HCT116 (cell line): Measurements from ENCODE around the gene ALDH1L2. TPM values are rescaled to one million over a fixed set of nuclear protein-coding genes. Genes with fewer than 3 reads are reported as not detected.

Experiments used
- ATAC-seq: fragments of 200-7000 bp; cut with Tn5 transposase; 2 replicates; pipeline ENCODE4 v1.9.1; 2020; ENCODE audit warnings: mild to moderate bottlenecking, moderate library complexity
- BruUV-seq: library from RNA; stranded (reverse); fragments of 400-500 nt; replicated peaks from 2 replicates; lab custom pipeline; 2021; lab: Mats Ljungman, UMichigan
- CTCF ChIA-PET: fragments of 300-600 bp; sonication (Branson Sonifier 250); formaldehyde crosslinking; loops from one replicate; lab custom pipeline; 2021; ENCODE audit warnings: antibody characterized with exemption; lab: Charles Lee
- POLR2A ChIA-PET: fragments of 300-600, 350-600 bp; sonication (Branson Sonifier 250); formaldehyde crosslinking; loops from one replicate; lab custom pipeline; 2021; ENCODE audit warnings: antibody characterized with exemption; lab: Charles Lee
- RAD21 ChIA-PET, 2 experiments: fragments of 300-600 bp; sonication (Branson Sonifier 250); formaldehyde crosslinking; loops; one replicate each; lab custom pipeline; 2023; ENCODE audit warnings: low total read pairs in 2 of 2; ENCODE audit not compliant: uncharacterized antibody in 2 of 2, unreplicated experiment in 2 of 2, low non-redundant PET in 1 of 2; lab: Charles Lee
- DNase-seq: peaks from one replicate; pipeline ENCODE4 v3.0.0-alpha.2; 2010; ENCODE audit warnings: low read depth, low spot score
- H2AFZ ChIP-seq: fragments of 200-600 bp; shearing (Covaris generic), sonication (generic); 2 replicates; pipeline ENCODE4 v1.6.1; 2017; ENCODE audit warnings: low read depth, mixed run types, mixed read lengths, antibody characterized with exemption, low read length; ENCODE audit not compliant: poor library complexity, severe bottlenecking
- H3K27ac ChIP-seq: 2 replicates; pipeline ENCODE4 v1.5.1; 2012; ENCODE audit warnings: low read depth, low read length
- H3K27me3 ChIP-seq: fragments of 200-600 bp; sonication (generic); 2 replicates; pipeline ENCODE4 v1.6.1; 2016; ENCODE audit warnings: mixed run types, low read length, mixed read lengths; ENCODE audit not compliant: insufficient read depth
- H3K36me3 ChIP-seq, 2 experiments: fragments of 200-500 bp in 1 of 2; fragments of 200-600 bp in 1 of 2; sonication (Bioruptor generic) in 1 of 2; sonication (generic) in 1 of 2; 2 replicates each; pipeline versions ENCODE4 v1.5.1 to v1.6.1; 2014 to 2016; ENCODE audit warnings: low read length in 2 of 2, inconsistent platforms in 1 of 2, mixed read lengths in 1 of 2, mixed run types in 1 of 2; ENCODE audit not compliant: insufficient read depth in 2 of 2, control insufficient read depth in 1 of 2
- H3K4me1 ChIP-seq, 2 experiments: fragments of 200-600 bp in 1 of 2; sonication (generic) in 1 of 2; 2 replicates each; pipeline versions ENCODE4 v1.5.1 to v1.6.1; 2012 to 2017; ENCODE audit warnings: low read length in 2 of 2, inconsistent platforms in 1 of 2, mild to moderate bottlenecking in 1 of 2, mixed read lengths in 1 of 2, mixed run types in 1 of 2, moderate library complexity in 1 of 2; ENCODE audit not compliant: insufficient read depth in 2 of 2, control insufficient read depth in 1 of 2
- H3K4me2 ChIP-seq: fragments of 200-600 bp; sonication (generic); 2 replicates; pipeline ENCODE4 v1.6.1; 2017; ENCODE audit warnings: mixed run types, low read length, mixed read lengths
- H3K4me3 ChIP-seq, 2 experiments: fragments of 200-600 bp in 1 of 2; sonication (generic) in 1 of 2; replicated peaks in 1 of 2; 2 replicates each; pipeline ENCODE4 v1.5.1; 2011 to 2016; ENCODE audit warnings: low read length in 2 of 2, control low read depth in 1 of 2, low read depth in 1 of 2, mild to moderate bottlenecking in 1 of 2, mixed read lengths in 1 of 2, mixed run types in 1 of 2
- H3K79me2 ChIP-seq: fragments of 200-600 bp; sonication (generic); 2 replicates; pipeline ENCODE4 v1.6.1; 2017; ENCODE audit warnings: mild to moderate bottlenecking, mixed run types, low read length, moderate library complexity, mixed read lengths; ENCODE audit not compliant: insufficient read depth
- H3K9ac ChIP-seq: fragments of 200-600 bp; sonication (generic); 2 replicates; pipeline ENCODE4 v1.6.1; 2016; ENCODE audit warnings: low read length, mixed read lengths
- H3K9me2 ChIP-seq: fragments of 200-600 bp; sonication (generic), shearing (Covaris generic); 2 replicates; pipeline ENCODE4 v1.6.1; 2017; ENCODE audit warnings: mixed run types, mild to moderate bottlenecking, moderate library complexity; ENCODE audit not compliant: insufficient read depth
- H3K9me3 ChIP-seq, 2 experiments: fragments of 200-500 bp in 1 of 2; fragments of 200-600 bp in 1 of 2; sonication (Bioruptor generic) in 1 of 2; sonication (generic) in 1 of 2; 2 replicates each; pipeline ENCODE4 v1.6.1; 2014 to 2017; ENCODE audit warnings: low read length in 2 of 2, mixed read lengths in 2 of 2, inconsistent platforms in 1 of 2, low read depth in 1 of 2, mild to moderate bottlenecking in 1 of 2, mixed run types in 1 of 2, moderate library complexity in 1 of 2; ENCODE audit not compliant: control insufficient read depth in 1 of 2, insufficient read depth in 1 of 2
- H4K20me1 ChIP-seq: fragments of 200-600 bp; sonication (generic), shearing (Covaris generic); 2 replicates; pipeline ENCODE4 v1.6.1; 2017; ENCODE audit warnings: mixed run types, mild to moderate bottlenecking, moderate library complexity; ENCODE audit not compliant: insufficient read depth
- CBX3 ChIP-seq: IDR thresholded peaks from 2 replicates; pipeline ENCODE4 v1.6.1; 2012; ENCODE audit warnings: low read depth
- CEBPB ChIP-seq: IDR thresholded peaks from 2 replicates; pipeline ENCODE4 v1.6.1; 2012; ENCODE audit warnings: low read depth
- EZH2phosphoT487 ChIP-seq: fragments of 200-600 bp; IDR thresholded peaks from 2 replicates; pipeline ENCODE4 v1.6.1; 2018; ENCODE audit warnings: antibody characterized with exemption, borderline replicate concordance
- FOSL1 ChIP-seq: IDR thresholded peaks from 2 replicates; pipeline ENCODE4 v1.6.1; 2012; ENCODE audit warnings: low read depth
- MAX ChIP-seq: IDR thresholded peaks from 2 replicates; pipeline ENCODE4 v1.6.1; 2012
- POLR2A ChIP-seq: IDR thresholded peaks from 2 replicates; pipeline ENCODE4 v1.7.0; 2011; ENCODE audit warnings: borderline replicate concordance; ENCODE audit not compliant: insufficient read depth, insufficient read length; ENCODE audit errors: extremely low read depth
- POLR2AphosphoS5 ChIP-seq: IDR thresholded peaks from 2 replicates; pipeline ENCODE4 v1.6.1; 2011; ENCODE audit warnings: mild to moderate bottlenecking, low read depth, low read length, moderate library complexity
- RAD21 ChIP-seq: IDR thresholded peaks from 2 replicates; pipeline ENCODE4 v1.6.1; 2012; ENCODE audit warnings: low read depth, mild to moderate bottlenecking
- SIN3A ChIP-seq: IDR thresholded peaks from 2 replicates; pipeline ENCODE4 v1.6.1; 2012; ENCODE audit warnings: low read depth
- YY1 ChIP-seq: IDR thresholded peaks from 2 replicates; pipeline ENCODE4 v1.6.1; 2011; ENCODE audit warnings: low read length, low read depth, moderate library complexity, mild to moderate bottlenecking; ENCODE audit not compliant: insufficient replicate concordance; ENCODE audit errors: extremely low read depth
- ZBTB33 ChIP-seq: IDR thresholded peaks from 2 replicates; pipeline ENCODE4 v1.6.1; 2011; ENCODE audit warnings: mild to moderate bottlenecking, low read length, moderate library complexity; ENCODE audit not compliant: insufficient replicate concordance; ENCODE audit errors: extremely low read depth
- intact Hi-C: fragments of 100-400 bp; cut with micrococcal nuclease; formaldehyde crosslinking; loops from 2 replicates; pipeline ENCODE4 v1.10.0; 2022
- total RNA-seq: library from RNA; stranded (reverse); gene quantifications from one replicate; pipeline ENCODE4 v1.2.1, GENCODE V29; 2021; ENCODE audit not compliant: unreplicated experiment

ALDH1L2 gene
- total RNA-seq, 1 experiment from 2014 or later, result 1.5 TPM

GRCh38 chr12:105060715-105061378 is 23.4 kb downstream of the ALDH1L2 start:
- RAD21 ChIA-PET, result no interaction called here
- intact Hi-C loops, result no loop called here
- TF ChIP-seq SIN3A (no peak), FOSL1 (0 out of 2 replicates have a peak, but pooled peaks have one; percentile 8)
- ATAC-seq (peak; percentile 68), DNase-seq (peak; percentile 29)
- Histone ChIP-seq H2AFZ (no peak overlapping the region), H4K20me1 (no peaks in the 10 kb centered on the region), H3K9me2 (no peaks in the 10 kb centered on the region), H3K4me2 (peak overlapping the region; percentile 17; the same call in 1 of the 2 replicates), H3K4me3 (no peak overlapping the region), H3K36me3 (no peaks in the 10 kb centered on the region), H3K27ac (no peak overlapping the region), H3K4me1 (peaks cover 0 to 9% of the 10 kb centered on the region in 2 experiments; a peak in 2 of 4 replicates), H3K9me3 (peaks cover 0 to 3% of the 10 kb centered on the region in 2 experiments; a peak in 1 of 4 replicates), H3K27me3 (no peaks in the 10 kb centered on the region), H3K9ac (no peak overlapping the region), H3K79me2 (no peaks in the 10 kb centered on the region)
- BruUV-seq, result no TSS peak
- CTCF ChIA-PET, result no interaction called here
- POLR2A ChIA-PET, result no interaction called here

GRCh38 chr12:105057174-105057573 is 27.1 kb downstream of the ALDH1L2 start:
- Histone ChIP-seq H3K36me3 (no peaks in the 10 kb centered on the region), H3K9me2 (no peaks in the 10 kb centered on the region), H3K4me3 (no peak overlapping the region), H3K4me2 (no peak overlapping the region), H2AFZ (no peak overlapping the region), H3K27ac (no peak overlapping the region), H3K4me1 (peaks cover 0 to 9% of the 10 kb centered on the region in 2 experiments; a peak in 2 of 4 replicates), H3K9ac (no peak overlapping the region), H4K20me1 (no peaks in the 10 kb centered on the region), H3K27me3 (no peaks in the 10 kb centered on the region), H3K9me3 (peaks cover 0 to 3% of the 10 kb centered on the region in 2 experiments; a peak in 1 of 4 replicates), H3K79me2 (no peaks in the 10 kb centered on the region)
- CTCF ChIA-PET, result no interaction called here
- RAD21 ChIA-PET, result no interaction called here
- no peak for DNase-seq
- BruUV-seq, result no TSS peak
- TF ChIP-seq CBX3 (no peak), SIN3A (no peak), POLR2A (no peak), EZH2phosphoT487 (no peak), ZBTB33 (no peak), RAD21 (no peak), CEBPB (no peak), POLR2AphosphoS5 (no peak), MAX (no peak), YY1 (no peak)
- intact Hi-C loops, result no loop called here
- ATAC-seq, result no peak
- POLR2A ChIA-PET, result no interaction called here
